IMR-90 (cell line): ENCODE data around the gene TGDS. TPM values are rescaled to one million over a fixed set of nuclear protein-coding genes. Genes with fewer than 3 reads are reported as not detected.

Experiments used
- ATAC-seq: fragments of 200-7000 bp; cut with Tn5 transposase; 2 replicates; pipeline ENCODE4 v1.9.1; 2020; ENCODE audit warnings: low read depth, mild to moderate bottlenecking, moderate library complexity
- BruUV-seq: library from RNA; stranded (reverse); fragments of 400-500 nt; replicated peaks from 2 replicates; lab custom pipeline; 2021; lab: Mats Ljungman, UMichigan
- CTCF ChIA-PET: fragments of 300-600 bp; formaldehyde crosslinking; extraction: SDS; loops from one replicate; lab custom pipeline; 2021; ENCODE audit warnings: antibody characterized with exemption; lab: Yijun Ruan, JAX
- POLR2A ChIA-PET: fragments of 300-600 bp; sonication (Branson Sonifier 250); formaldehyde crosslinking; loops from one replicate; lab custom pipeline; 2022; ENCODE audit warnings: antibody characterized with exemption; ENCODE audit not compliant: unreplicated experiment; lab: Charles Lee
- DNase-seq: peaks from one replicate; pipeline ENCODE4 v3.0.0; 2013
- H2AFZ ChIP-seq: replicated peaks from 2 replicates; pipeline ENCODE3; 2013; ENCODE audit warnings: low read length, mild to moderate bottlenecking; ENCODE audit not compliant: poor library complexity
- H2AK5ac ChIP-seq: 2 replicates; pipeline ENCODE4 v1.6.1; 2013; ENCODE audit warnings: low read depth, low read length, inconsistent platforms
- H2AK9ac ChIP-seq: replicated peaks from 2 replicates; pipeline ENCODE3; 2013; ENCODE audit warnings: mild to moderate bottlenecking, low read depth, low read length, moderate library complexity; ENCODE audit not compliant: poor library complexity
- H2BK120ac ChIP-seq: 2 replicates; pipeline ENCODE4 v1.6.1; 2013; ENCODE audit warnings: low read depth, low read length, inconsistent platforms
- H2BK15ac ChIP-seq: 3 replicates; pipeline ENCODE4 v1.6.1; 2013; ENCODE audit warnings: low read depth, low read length, inconsistent platforms
- H2BK20ac ChIP-seq: 2 replicates; pipeline ENCODE4 v1.6.1; 2013; ENCODE audit warnings: low read depth, mild to moderate bottlenecking, inconsistent platforms, low read length, moderate library complexity
- H2BK5ac ChIP-seq: 2 replicates; pipeline ENCODE4 v1.6.1; 2013; ENCODE audit warnings: mild to moderate bottlenecking, low read depth, low read length, inconsistent platforms; ENCODE audit not compliant: poor library complexity, severe bottlenecking
- H3K14ac ChIP-seq: replicated peaks from 2 replicates; pipeline ENCODE4 v1.6.1; 2013; ENCODE audit warnings: low read depth, low read length, inconsistent platforms
- H3K18ac ChIP-seq: 2 replicates; pipeline ENCODE4 v1.6.1; 2013; ENCODE audit warnings: low read depth, low read length, control low read depth
- H3K23ac ChIP-seq: 2 replicates; pipeline ENCODE4 v1.6.1; 2013; ENCODE audit warnings: low read depth, low read length, inconsistent platforms
- H3K27ac ChIP-seq: 2 replicates; pipeline ENCODE4 v1.5.1; 2013; ENCODE audit warnings: mild to moderate bottlenecking, control low read depth, low read length; ENCODE audit not compliant: insufficient read depth
- H3K27me3 ChIP-seq: 2 replicates; pipeline ENCODE4 v1.6.1; 2013; ENCODE audit warnings: low read length; ENCODE audit not compliant: control insufficient read depth, insufficient read depth
- H3K36me3 ChIP-seq: 2 replicates; pipeline ENCODE4 v1.6.1; 2013; ENCODE audit warnings: low read length, mixed read lengths; ENCODE audit not compliant: control insufficient read depth, insufficient read depth
- H3K4ac ChIP-seq: 2 replicates; pipeline ENCODE4 v1.6.1; 2013; ENCODE audit warnings: low read depth, low read length, inconsistent platforms
- H3K4me1 ChIP-seq: 2 replicates; pipeline ENCODE4 v1.6.1; 2013; ENCODE audit warnings: low read length, mixed read lengths; ENCODE audit not compliant: control insufficient read depth, insufficient read depth
- H3K4me2 ChIP-seq: 2 replicates; pipeline ENCODE4 v1.6.1; 2013; ENCODE audit warnings: low read depth, mild to moderate bottlenecking, control low read depth, low read length, moderate library complexity
- H3K4me3 ChIP-seq: 2 replicates; pipeline ENCODE4 v1.5.1; 2013; ENCODE audit warnings: low read depth, mild to moderate bottlenecking, control low read depth, low read length, moderate library complexity; ENCODE audit not compliant: insufficient read depth
- H3K56ac ChIP-seq: 2 replicates; pipeline ENCODE4 v1.6.1; 2013; ENCODE audit warnings: low read length, inconsistent platforms; ENCODE audit not compliant: insufficient read depth; ENCODE audit errors: extremely low read depth
- H3K79me1 ChIP-seq, 2 experiments: 2 replicates each; pipeline ENCODE4 v1.6.1; 2013; ENCODE audit warnings: low read length in 2 of 2, inconsistent platforms in 1 of 2, low read depth in 1 of 2
- H3K9ac ChIP-seq: 2 replicates; pipeline ENCODE4 v1.6.1; 2013; ENCODE audit warnings: low read depth, low read length, control low read depth
- H3K9me1 ChIP-seq: 2 replicates; pipeline ENCODE4 v1.6.1; 2013; ENCODE audit warnings: low read length, inconsistent platforms; ENCODE audit not compliant: insufficient read depth
- H3K9me3 ChIP-seq: 2 replicates; pipeline ENCODE4 v1.6.1; 2013; ENCODE audit warnings: low read length; ENCODE audit not compliant: control insufficient read depth, insufficient read depth
- H4K20me1 ChIP-seq: 2 replicates; pipeline ENCODE4 v1.6.1; 2013; ENCODE audit warnings: low read length, inconsistent platforms; ENCODE audit not compliant: insufficient read depth
- H4K5ac ChIP-seq: 2 replicates; pipeline ENCODE4 v1.6.1; 2013; ENCODE audit warnings: mild to moderate bottlenecking, low read depth, low read length, control low read depth
- H4K8ac ChIP-seq, 2 experiments: 2 replicates each; pipeline ENCODE4 v1.6.1; 2013; ENCODE audit warnings: low read depth in 2 of 2, low read length in 2 of 2, control low read depth in 1 of 2, inconsistent platforms in 1 of 2
- H4K91ac ChIP-seq: 2 replicates; pipeline ENCODE4 v1.6.1; 2013; ENCODE audit warnings: low read depth, low read length, inconsistent platforms; ENCODE audit not compliant: insufficient read depth
- BHLHE40 ChIP-seq: fragments of 150-350 bp; IDR thresholded peaks from 2 replicates; pipeline ENCODE4 v1.6.1; 2016; ENCODE audit warnings: mild to moderate bottlenecking, low read depth, low read length
- CEBPB ChIP-seq: IDR thresholded peaks from 2 replicates; pipeline ENCODE4 v1.6.1; 2012; ENCODE audit warnings: low read depth, low read length, improper control_type of control experiment
- CHD1 ChIP-seq: IDR thresholded peaks from 2 replicates; pipeline ENCODE4 v1.6.1; 2012; ENCODE audit warnings: low read depth, low read length, improper control_type of control experiment
- FOS ChIP-seq: fragments of 150-350 bp; IDR thresholded peaks from 2 replicates; pipeline ENCODE4 v1.6.1; 2016; ENCODE audit warnings: low read depth, low read length
- MAFK ChIP-seq: IDR thresholded peaks from 2 replicates; pipeline ENCODE4 v1.6.1; 2012; ENCODE audit warnings: low read depth, low read length, improper control_type of control experiment
- MAZ ChIP-seq: IDR thresholded peaks from 2 replicates; pipeline ENCODE4 v1.6.1; 2012; ENCODE audit warnings: low read depth, mild to moderate bottlenecking, low read length, improper control_type of control experiment, moderate library complexity, borderline replicate concordance
- MXI1 ChIP-seq: IDR thresholded peaks from 2 replicates; pipeline ENCODE4 v1.6.1; 2012; ENCODE audit warnings: low read depth, mild to moderate bottlenecking, low read length, moderate library complexity, borderline replicate concordance
- NFE2L2 ChIP-seq: fragments of 150-350 bp; IDR thresholded peaks from 2 replicates; pipeline ENCODE4 v1.6.1; 2016; ENCODE audit warnings: low read depth, mild to moderate bottlenecking, low read length
- POLR2A ChIP-seq: IDR thresholded peaks from 2 replicates; pipeline ENCODE4 v1.6.1; 2012; ENCODE audit warnings: mild to moderate bottlenecking, low read depth, low read length
- RAD21 ChIP-seq: IDR thresholded peaks from 2 replicates; pipeline ENCODE4 v1.6.1; 2012; ENCODE audit warnings: low read length, improper control_type of control experiment
- RCOR1 ChIP-seq: IDR thresholded peaks from 2 replicates; pipeline ENCODE4 v1.6.1; 2012; ENCODE audit warnings: mild to moderate bottlenecking, low read length, improper control_type of control experiment; ENCODE audit not compliant: insufficient replicate concordance
- RFX5 ChIP-seq: IDR thresholded peaks from 2 replicates; pipeline ENCODE4 v1.8.0; 2012; ENCODE audit warnings: low read depth, mild to moderate bottlenecking, low read length, moderate library complexity
- SMC3 ChIP-seq: fragments of 150-350 bp; IDR thresholded peaks from 2 replicates; pipeline ENCODE4 v1.6.1; 2016; ENCODE audit warnings: low read depth, mild to moderate bottlenecking, antibody characterized with exemption, low read length, moderate library complexity
- USF2 ChIP-seq: fragments of 150-350 bp; IDR thresholded peaks from 2 replicates; pipeline ENCODE4 v1.6.1; 2017; ENCODE audit warnings: mild to moderate bottlenecking, antibody characterized with exemption, low read length, low read depth
- WGBS, 2 experiments: methylation state at CpG; one replicate each; pipeline versions ENCODE4 v1.1.5 to v1.1.7; 2013; ENCODE audit warnings: missing lambda C conversion rate in 2 of 2; ENCODE audit not compliant: insufficient read length in 1 of 2; ENCODE audit errors: extremely low coverage in 2 of 2; 5-methylcytosine and 5-hydroxymethylcytosine counted together
- dilution Hi-C: fragments of 300-500 bp; cut with HindIII; formaldehyde crosslinking; loops from one replicate; pipeline ENCODE4 v1.14.3; 2018; ENCODE audit warnings: low sequenced_read_pairs; ENCODE audit not compliant: unreplicated experiment
- in situ Hi-C: fragments of 300-500 bp; cut with MboI; formaldehyde crosslinking; loops from 3 replicates; pipeline ENCODE4 v1.14.3; 2019; ENCODE audit warnings: low sequenced_read_pairs, inconsistent platforms, mixed read lengths
- intact Hi-C: fragments of 100-400 bp; cut with micrococcal nuclease; formaldehyde crosslinking; loops from 2 replicates; pipeline ENCODE4 v1.10.0; 2022
- polyA plus RNA-seq, 3 experiments: library from polyadenylated mRNA; depleted of rRNA; stranded (reverse); fragments of >200 nt; gene quantifications; 2 replicates each; pipeline ENCODE4 v1.2.3, GENCODE V29; 2012; ENCODE audit warnings: low replicate concordance in 1 of 3
- total RNA-seq: library from RNA; depleted of rRNA; stranded (reverse); fragments of >200 nt; gene quantifications from 2 replicates; pipeline ENCODE4 v1.2.3, GENCODE V29; 2012
- TF ChIP-seq, protein P1 (sequence below): fragments of 150-350 bp; IDR thresholded peaks from 2 replicates; pipeline ENCODE4 v1.6.1; 2016; ENCODE audit warnings: low read depth, mild to moderate bottlenecking, low read length, moderate library complexity, borderline replicate concordance
- TF ChIP-seq, protein P2 (sequence below): conservative IDR thresholded peaks from 2 replicates; pipeline ENCODE4 v1.5.1; 2012; ENCODE audit warnings: mild to moderate bottlenecking, low read depth, low read length, improper control_type of control experiment

The TGDS gene
- total and polyA plus RNA-seq, 2 of the 4 experiments (the other 2 are of a cell fraction), result 9.6 to 15.6 TPM

- no peak overlapping the region for H3K9ac ChIP-seq
- H2AK5ac ChIP-seq, result no peak overlapping the region
- H2BK5ac ChIP-seq, result no peak overlapping the region
- H3K79me1 ChIP-seq, result peaks cover 18 to 46% of the 10 kb centered on the region in 2 experiments
- H2AK9ac ChIP-seq, result no peak overlapping the region
- in situ Hi-C loops, result loop anchor here (25.0 kb wide), 1 partner anchor 1370 kb away; the partner anchor contains the start of gene GPC6
- ChIA-PET POLR2A (no interaction called here), CTCF (no interaction called here)
- H4K8ac ChIP-seq, result no peak overlapping the region
- no peak overlapping the region for H3K23ac ChIP-seq
- no peaks in the 10 kb centered on the region for H3K9me3 ChIP-seq
- H2BK20ac ChIP-seq, result no peak overlapping the region
- 90% methylated on average over 4 of the region's 4 CpGs; no CpG with 5 or more reads in 1 of the 2 experiments for WGBS, 2 experiments
- H3K14ac ChIP-seq, result no peak overlapping the region
- H3K56ac ChIP-seq, result no peak overlapping the region
- no peak overlapping the region for H3K4me2 ChIP-seq
- H2BK15ac ChIP-seq, result no peak overlapping the region
- intact Hi-C loops, result loop anchor here (10.0 kb wide), 1 partner anchor 1772 kb away; no protein-coding TSS in a partner anchor
- no peak overlapping the region for H3K4ac ChIP-seq
- no peak overlapping the region for H2BK120ac ChIP-seq
- ATAC-seq, result no peak
- H3K27ac ChIP-seq, result no peak overlapping the region
- no peak overlapping the region for H4K91ac ChIP-seq
- H3K27me3 ChIP-seq, result no peaks in the 10 kb centered on the region
- DNase-seq, result no peak
- H3K36me3 ChIP-seq, result peaks cover 11% of the 10 kb centered on the region
- BruUV-seq, result no TSS peak
- no peak overlapping the region for H2AFZ ChIP-seq
- H4K5ac ChIP-seq, result no peak overlapping the region
- H3K4me1 ChIP-seq, result peaks cover 3% of the 10 kb centered on the region
- no peak overlapping the region for H3K4me3 ChIP-seq
- TF ChIP-seq POLR2A (no peak), MAZ (no peak), SMC3 (no peak), BHLHE40 (no peak), CEBPB (no peak), MXI1 (no peak), NFE2L2 (no peak), MAFK (no peak), RCOR1 (no peak), RAD21 (no peak), RFX5 (no peak), USF2 (no peak), CHD1 (no peak), FOS (no peak)
- TF ChIP-seq, protein P1, sequence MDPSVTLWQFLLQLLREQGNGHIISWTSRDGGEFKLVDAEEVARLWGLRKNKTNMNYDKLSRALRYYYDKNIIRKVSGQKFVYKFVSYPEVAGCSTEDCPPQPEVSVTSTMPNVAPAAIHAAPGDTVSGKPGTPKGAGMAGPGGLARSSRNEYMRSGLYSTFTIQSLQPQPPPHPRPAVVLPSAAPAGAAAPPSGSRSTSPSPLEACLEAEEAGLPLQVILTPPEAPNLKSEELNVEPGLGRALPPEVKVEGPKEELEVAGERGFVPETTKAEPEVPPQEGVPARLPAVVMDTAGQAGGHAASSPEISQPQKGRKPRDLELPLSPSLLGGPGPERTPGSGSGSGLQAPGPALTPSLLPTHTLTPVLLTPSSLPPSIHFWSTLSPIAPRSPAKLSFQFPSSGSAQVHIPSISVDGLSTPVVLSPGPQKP, result no peak
- TF ChIP-seq, protein P2, sequence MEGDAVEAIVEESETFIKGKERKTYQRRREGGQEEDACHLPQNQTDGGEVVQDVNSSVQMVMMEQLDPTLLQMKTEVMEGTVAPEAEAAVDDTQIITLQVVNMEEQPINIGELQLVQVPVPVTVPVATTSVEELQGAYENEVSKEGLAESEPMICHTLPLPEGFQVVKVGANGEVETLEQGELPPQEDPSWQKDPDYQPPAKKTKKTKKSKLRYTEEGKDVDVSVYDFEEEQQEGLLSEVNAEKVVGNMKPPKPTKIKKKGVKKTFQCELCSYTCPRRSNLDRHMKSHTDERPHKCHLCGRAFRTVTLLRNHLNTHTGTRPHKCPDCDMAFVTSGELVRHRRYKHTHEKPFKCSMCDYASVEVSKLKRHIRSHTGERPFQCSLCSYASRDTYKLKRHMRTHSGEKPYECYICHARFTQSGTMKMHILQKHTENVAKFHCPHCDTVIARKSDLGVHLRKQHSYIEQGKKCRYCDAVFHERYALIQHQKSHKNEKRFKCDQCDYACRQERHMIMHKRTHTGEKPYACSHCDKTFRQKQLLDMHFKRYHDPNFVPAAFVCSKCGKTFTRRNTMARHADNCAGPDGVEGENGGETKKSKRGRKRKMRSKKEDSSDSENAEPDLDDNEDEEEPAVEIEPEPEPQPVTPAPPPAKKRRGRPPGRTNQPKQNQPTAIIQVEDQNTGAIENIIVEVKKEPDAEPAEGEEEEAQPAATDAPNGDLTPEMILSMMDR, result no peak
- no peak overlapping the region for H3K18ac ChIP-seq
- H3K9me1 ChIP-seq, result peaks cover 2% of the 10 kb centered on the region; the same call in 1 of the 2 replicates
- H4K20me1 ChIP-seq, result peaks cover 6% of the 10 kb centered on the region; the same call in 1 of the 2 replicates
- dilution Hi-C loops, result no loop called here
Measured at GRCh38 chr13:94607056-94607455, 11.1 kb upstream of the TGDS start.
